Measurements from ENCODE around the gene MACROD2. TPM values are rescaled to one million over a fixed set of nuclear protein-coding genes. Genes with fewer than 3 reads are reported as not detected.
A peak's percentile ranks its signal among the peaks of the same experiment; 100 is the strongest.

Gene MACROD2
- total RNA-seq, 1 experiment from 2014 or later, result 0.12 TPM

DNA sequence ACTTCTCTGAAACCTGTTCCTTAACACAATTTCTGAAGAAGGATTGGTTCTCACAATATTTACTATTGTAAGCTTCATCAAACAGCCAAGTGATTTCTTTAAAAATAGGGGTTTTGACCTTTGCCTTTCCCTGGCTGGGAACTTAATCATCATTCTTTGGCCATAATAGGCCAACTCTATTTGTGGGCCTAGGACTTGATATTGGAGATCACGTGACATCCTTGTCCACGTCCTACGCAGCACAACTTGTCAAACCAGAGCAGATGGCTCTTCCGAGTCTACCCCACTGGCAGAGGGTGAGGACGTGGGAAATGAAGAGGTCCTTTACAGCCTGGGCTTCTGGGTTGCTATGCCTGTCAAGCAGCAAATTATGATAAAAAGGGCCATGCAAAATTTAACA lies 1547.3 kb downstream of the MACROD2 start:
- H3K4me1 ChIP-seq, result no peaks in the 10 kb centered on the region
- H3K9me3 ChIP-seq (replicated peaks), result no peaks in the 10 kb centered on the region; the same call in 1 of the 2 replicates
- H3K36me3 ChIP-seq, result no peaks in the 10 kb centered on the region
- no peaks in the 10 kb centered on the region for H3K27me3 ChIP-seq
- no peak overlapping the region for H3K27ac ChIP-seq
- DNase-seq, result no peak
- no peak overlapping the region for H3K4me3 ChIP-seq

DNA sequence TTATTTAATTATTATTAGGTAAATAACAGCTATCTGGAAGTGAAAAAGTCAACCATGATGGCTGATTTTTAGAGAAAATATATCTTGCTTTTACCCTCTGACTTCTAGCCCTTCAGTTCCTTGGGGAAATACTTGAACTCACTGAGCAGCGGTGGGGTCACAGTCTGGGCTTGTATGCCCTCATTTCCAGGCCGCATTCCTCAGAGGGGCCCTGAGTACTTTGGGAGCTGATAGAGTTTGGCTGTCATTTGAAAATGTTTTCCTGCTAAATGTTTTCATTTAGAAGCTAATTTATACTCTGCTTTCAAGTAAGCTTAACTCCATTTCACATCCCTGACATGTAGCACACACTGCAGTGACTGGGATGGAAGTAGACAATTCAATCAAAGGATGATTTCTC lies 1549.4 kb downstream of the MACROD2 start:
- no peak overlapping the region for H3K4me3 ChIP-seq
- H3K36me3 ChIP-seq, result no peaks in the 10 kb centered on the region
- no peak for DNase-seq
- no peak overlapping the region for H3K27ac ChIP-seq
- no peaks in the 10 kb centered on the region for H3K27me3 ChIP-seq
- H3K4me1 ChIP-seq, result no peaks in the 10 kb centered on the region
- no peaks in the 10 kb centered on the region; the same call in 1 of the 2 replicates for H3K9me3 ChIP-seq (replicated peaks)

DNA sequence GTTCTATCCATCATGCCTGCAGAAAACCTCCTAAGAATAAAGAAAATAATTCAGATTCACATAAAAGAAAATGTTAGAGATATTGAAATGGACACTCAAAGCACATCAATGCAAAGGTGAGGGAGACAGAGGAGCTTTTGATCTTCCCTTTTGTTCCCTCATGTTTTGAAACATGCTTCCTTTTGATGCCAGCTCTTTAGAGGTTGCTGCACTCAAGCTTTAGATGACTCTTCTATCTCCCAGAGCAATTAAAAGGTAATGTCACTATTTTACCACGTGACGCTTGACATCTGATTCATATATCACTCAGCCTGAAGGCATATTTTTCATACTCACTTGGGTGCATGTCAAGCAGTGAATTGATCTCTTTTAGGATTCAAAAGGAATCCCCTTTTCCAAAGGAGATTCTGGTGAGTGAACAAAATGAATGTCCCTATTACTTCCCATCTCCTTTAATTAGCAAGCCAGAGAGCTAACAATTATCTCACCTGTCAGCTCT lies 1551.3 kb downstream of the MACROD2 start:
- Histone ChIP-seq H3K27ac (no peak overlapping the region), H3K9me3 (replicated peaks) (peaks cover 4% of the 10 kb centered on the region; the same call in 1 of the 2 replicates), H3K36me3 (no peaks in the 10 kb centered on the region), H3K4me1 (no peaks in the 10 kb centered on the region), H3K27me3 (no peaks in the 10 kb centered on the region), H3K4me3 (no peak overlapping the region)
- no peak for DNase-seq

DNA sequence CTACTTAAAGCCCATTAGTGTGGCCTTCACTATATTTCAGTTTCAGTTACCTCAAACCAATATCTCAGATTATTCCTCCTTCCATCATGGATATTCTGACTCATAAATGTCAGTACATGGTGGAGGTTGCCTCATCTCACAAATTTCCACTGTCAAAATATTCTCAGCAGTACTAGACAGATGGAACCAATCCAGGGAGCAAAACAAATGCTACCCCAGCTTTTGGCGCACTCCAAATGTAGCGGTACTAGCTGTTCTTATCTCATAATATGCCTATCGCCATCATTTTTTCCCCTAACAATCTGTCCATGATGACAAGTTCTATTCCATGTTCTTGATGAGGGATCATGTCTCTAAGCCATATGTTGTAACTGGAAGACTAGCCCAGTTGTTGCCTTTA lies 1551.8 kb downstream of the MACROD2 start:
- no peaks in the 10 kb centered on the region for H3K4me1 ChIP-seq
- H3K27me3 ChIP-seq, result no peaks in the 10 kb centered on the region
- no peaks in the 10 kb centered on the region for H3K36me3 ChIP-seq
- no peak overlapping the region for H3K27ac ChIP-seq
- peaks cover 6% of the 10 kb centered on the region; the same call in 1 of the 2 replicates for H3K9me3 ChIP-seq (replicated peaks)
- no peak overlapping the region for H3K4me3 ChIP-seq
- DNase-seq, result no peak

DNA sequence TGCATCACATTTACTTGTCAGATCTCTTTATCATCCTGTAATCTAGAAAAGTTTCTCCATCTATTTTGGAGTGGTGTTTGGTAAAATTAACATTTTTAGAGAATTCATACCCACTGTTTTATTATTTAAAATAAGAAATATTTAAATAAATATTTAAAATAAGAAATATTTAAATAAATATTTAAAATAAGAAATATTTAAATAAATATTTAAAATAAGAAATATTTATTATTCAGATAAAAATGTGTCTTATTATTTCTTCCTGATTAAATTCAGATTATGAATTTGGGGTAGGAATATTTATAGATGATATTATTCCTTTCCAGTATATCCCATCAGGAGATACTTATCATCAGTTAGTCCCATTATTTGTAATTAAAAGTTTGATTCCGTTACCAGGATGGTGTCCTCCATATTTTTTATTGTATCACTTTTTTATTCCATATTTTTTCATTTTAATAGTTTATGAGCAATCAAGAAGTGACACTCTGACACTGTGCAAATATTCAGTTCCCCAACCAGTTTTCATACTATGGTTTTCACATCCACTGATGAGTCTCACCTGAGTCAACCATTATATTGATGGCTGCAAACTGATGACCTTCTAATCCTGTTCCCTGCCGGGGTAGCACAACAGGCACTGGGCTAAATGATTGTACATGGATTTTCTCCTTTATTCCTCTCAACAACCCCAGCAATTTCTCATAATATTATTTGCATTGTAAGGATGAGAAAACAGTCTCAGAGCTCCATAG lies 1555.0 kb downstream of the MACROD2 start:
- Histone ChIP-seq H3K4me3 (no peak overlapping the region), H3K27ac (no peak overlapping the region), H3K36me3 (no peaks in the 10 kb centered on the region), H3K9me3 (replicated peaks) (peaks cover 8% of the 10 kb centered on the region; the same call in 1 of the 2 replicates), H3K27me3 (no peaks in the 10 kb centered on the region), H3K4me1 (no peaks in the 10 kb centered on the region)
- DNase-seq, result no peak

DNA sequence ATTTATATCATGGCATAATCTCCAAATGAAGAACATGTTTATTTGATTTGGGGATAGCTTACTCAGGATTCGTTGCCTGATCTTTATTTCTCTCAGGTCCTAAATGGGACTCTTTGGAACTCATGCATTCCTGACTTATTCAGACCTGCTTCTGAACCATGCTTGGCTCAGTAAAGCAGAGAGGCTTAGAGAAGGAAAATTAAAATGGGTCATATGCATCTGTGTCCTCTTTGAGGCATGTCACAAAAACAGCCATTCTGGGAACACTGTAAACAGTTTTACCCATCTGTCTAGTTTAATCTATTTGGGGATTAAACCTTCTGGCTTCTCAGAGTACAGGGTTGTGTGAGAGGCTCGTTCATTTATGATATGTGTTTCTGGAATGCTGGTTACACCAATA lies 1560.6 kb downstream of the MACROD2 start:
- Histone ChIP-seq H3K36me3 (no peaks in the 10 kb centered on the region), H3K4me1 (0 out of 2 replicates have a peak, but pooled peaks cover 2% of the 10 kb centered on the region), H3K9me3 (replicated peaks) (peaks cover 4% of the 10 kb centered on the region; the same call in 1 of the 2 replicates), H3K4me3 (no peak overlapping the region), H3K27me3 (no peaks in the 10 kb centered on the region), H3K27ac (no peak overlapping the region)
- peak in 1 of 2 experiments; percentile 14 for DNase-seq

DNA sequence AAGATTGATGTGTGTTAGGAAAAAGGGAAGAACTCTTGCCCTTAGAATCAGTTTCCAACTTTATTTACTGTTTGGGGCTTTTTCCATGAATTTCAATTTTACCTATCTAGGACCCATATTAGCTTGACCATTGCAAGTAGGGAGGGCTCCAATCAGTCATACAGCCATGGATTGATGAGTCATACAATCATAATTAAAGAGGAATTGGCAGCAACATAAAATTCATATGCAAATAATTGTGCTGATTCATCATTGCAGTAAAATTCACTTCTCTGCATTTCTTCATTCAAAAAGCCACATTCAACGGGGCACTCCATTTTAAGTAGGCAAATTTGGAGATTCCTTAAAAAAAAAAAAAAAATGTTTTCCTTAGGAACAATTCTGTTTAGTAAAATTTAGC lies 1561.6 kb downstream of the MACROD2 start:
- Histone ChIP-seq H3K4me1 (0 out of 2 replicates have a peak, but pooled peaks cover 2% of the 10 kb centered on the region), H3K36me3 (no peaks in the 10 kb centered on the region), H3K4me3 (no peak overlapping the region), H3K27ac (no peak overlapping the region), H3K27me3 (no peaks in the 10 kb centered on the region), H3K9me3 (replicated peaks) (peaks cover 4% of the 10 kb centered on the region; the same call in 1 of the 2 replicates)
- no peak for DNase-seq

DNA sequence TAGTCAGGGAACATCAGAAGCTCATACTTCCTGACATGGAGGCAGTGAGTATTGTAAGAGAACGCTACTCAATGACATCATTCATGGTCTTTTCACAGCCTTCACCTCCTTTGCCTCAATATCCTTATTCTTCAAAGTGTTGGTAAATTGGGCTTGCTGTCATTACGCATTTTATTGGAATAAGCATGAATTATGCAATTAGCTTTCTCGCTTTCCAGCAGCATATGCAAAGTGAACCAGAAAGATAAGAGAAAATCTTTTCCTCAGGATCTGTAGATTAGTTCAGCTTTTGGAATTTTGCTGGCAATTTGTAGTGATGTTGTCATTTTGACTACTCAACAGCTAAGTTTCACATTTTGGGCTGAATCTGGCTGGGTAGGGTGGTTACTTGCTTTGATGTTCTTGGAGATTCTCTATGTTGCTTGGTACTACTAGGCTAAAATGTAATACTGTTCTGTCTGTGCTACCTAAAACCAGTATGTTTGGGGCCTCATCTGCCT lies 1565.8 kb downstream of the MACROD2 start:
- Histone ChIP-seq H3K36me3 (no peaks in the 10 kb centered on the region), H3K9me3 (replicated peaks) (no peaks in the 10 kb centered on the region), H3K27me3 (no peaks in the 10 kb centered on the region), H3K27ac (no peak overlapping the region), H3K4me1 (0 out of 2 replicates have a peak, but pooled peaks cover 2% of the 10 kb centered on the region), H3K4me3 (no peak overlapping the region)
- no peak for DNase-seq

DNA sequence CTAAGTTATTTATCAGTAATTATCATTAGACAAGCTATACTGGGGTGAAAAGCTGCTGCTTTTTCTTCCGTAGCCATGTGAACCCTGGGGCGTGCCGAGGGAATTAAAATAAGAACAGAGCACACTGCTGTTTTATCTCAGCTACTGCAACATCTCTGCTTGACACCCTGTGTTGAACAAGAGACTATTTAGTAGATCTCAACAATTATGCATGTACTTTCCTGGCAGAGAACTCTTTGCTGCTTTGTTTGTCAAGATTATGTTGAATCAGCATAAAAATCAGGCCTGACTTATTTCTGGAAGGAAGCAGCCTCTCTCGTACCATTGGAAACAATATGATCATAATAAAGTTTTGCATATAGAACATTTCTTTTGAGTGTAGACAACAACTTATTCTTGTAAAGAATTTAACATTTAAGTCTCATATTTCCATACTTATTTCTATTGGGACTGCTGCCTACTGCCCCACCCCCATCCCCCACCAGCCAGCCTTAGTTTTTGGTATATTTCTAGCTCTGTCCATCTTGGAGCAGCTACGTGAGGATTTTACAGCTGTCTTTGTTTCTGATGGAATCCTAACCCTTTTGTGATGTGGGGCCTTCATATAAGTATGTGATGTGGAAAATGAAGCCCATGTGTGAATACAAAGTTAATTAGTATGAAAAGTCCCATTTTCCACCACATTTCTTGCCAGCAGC lies 1566.5 kb downstream of the MACROD2 start:
- H3K9me3 ChIP-seq (replicated peaks), result no peaks in the 10 kb centered on the region
- H3K4me3 ChIP-seq, result no peak overlapping the region
- no peak for DNase-seq
- H3K36me3 ChIP-seq, result no peaks in the 10 kb centered on the region
- H3K27me3 ChIP-seq, result no peaks in the 10 kb centered on the region
- H3K4me1 ChIP-seq, result 0 out of 2 replicates have a peak, but pooled peaks cover 2% of the 10 kb centered on the region
- H3K27ac ChIP-seq, result no peak overlapping the region

DNA sequence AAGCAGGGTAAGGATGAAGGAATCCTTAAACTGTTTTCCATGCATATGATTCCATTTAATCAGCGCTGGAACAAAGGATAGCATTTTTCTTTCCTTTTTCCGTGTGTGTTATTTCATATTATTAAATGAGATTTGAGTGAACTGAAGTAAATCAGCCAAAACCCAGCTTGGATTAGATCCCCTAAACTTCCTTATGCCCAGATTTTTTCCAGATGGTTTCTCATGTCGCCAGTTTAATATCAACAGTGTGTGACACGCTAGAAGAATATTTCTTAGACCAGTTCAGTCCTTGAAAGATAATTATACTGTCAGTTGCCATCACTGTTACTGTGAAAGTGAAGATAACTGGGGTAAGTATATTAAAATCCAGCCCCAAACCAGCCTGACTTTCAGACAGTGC lies 1568.5 kb downstream of the MACROD2 start:
- no peak for DNase-seq
- no peak overlapping the region for H3K4me3 ChIP-seq
- no peaks in the 10 kb centered on the region for H3K4me1 ChIP-seq
- H3K9me3 ChIP-seq (replicated peaks), result no peaks in the 10 kb centered on the region
- H3K27me3 ChIP-seq, result no peaks in the 10 kb centered on the region
- H3K27ac ChIP-seq, result no peak overlapping the region
- no peaks in the 10 kb centered on the region for H3K36me3 ChIP-seq

DNA sequence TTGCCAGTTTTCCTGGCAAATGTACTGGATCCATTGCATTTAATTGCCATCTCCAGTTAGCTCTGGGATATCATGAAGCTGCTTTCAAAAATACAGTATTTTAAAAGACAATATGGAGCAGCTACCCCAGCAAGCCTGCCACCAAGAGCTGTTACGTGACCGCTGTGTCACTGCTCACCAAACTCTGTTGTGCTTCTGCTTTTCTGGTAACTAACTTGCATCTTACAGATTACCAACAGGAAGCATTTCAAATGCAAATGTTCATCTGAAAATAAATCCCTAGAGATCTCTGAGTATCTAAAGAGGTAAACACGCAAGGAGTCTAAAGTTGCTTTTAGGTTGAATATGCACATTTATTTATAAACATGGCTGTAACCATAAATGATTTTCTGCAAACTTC lies 1569.7 kb downstream of the MACROD2 start:
- H3K4me3 ChIP-seq, result no peak overlapping the region
- H3K27me3 ChIP-seq, result no peaks in the 10 kb centered on the region
- no peaks in the 10 kb centered on the region for H3K9me3 ChIP-seq (replicated peaks)
- no peaks in the 10 kb centered on the region for H3K4me1 ChIP-seq
- DNase-seq, result no peak
- H3K36me3 ChIP-seq, result no peaks in the 10 kb centered on the region
- no peak overlapping the region for H3K27ac ChIP-seq

DNA sequence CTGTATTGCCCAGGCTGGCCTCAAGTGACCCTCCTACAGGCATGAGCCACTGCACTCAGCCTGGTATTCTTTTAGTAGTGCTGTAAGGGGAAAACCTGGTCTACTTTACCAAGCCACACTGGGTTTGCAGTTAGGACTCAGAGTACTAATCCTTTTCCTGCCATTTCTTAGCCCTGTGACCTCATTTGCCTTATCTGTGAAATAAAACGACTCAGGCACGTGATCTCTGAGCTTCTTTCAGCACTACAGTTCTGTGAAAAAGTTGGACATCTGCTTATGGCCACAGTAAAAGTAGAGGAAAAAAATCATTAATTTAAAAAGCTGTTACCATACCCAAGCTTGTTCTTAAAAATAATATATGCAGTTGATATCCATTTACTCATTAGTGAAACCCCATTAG lies 1570.5 kb downstream of the MACROD2 start:
- no peak for DNase-seq
- no peaks in the 10 kb centered on the region for H3K36me3 ChIP-seq
- no peak overlapping the region for H3K27ac ChIP-seq
- H3K9me3 ChIP-seq (replicated peaks), result no peaks in the 10 kb centered on the region
- H3K27me3 ChIP-seq, result no peaks in the 10 kb centered on the region
- H3K4me3 ChIP-seq, result no peak overlapping the region
- no peaks in the 10 kb centered on the region for H3K4me1 ChIP-seq

DNA sequence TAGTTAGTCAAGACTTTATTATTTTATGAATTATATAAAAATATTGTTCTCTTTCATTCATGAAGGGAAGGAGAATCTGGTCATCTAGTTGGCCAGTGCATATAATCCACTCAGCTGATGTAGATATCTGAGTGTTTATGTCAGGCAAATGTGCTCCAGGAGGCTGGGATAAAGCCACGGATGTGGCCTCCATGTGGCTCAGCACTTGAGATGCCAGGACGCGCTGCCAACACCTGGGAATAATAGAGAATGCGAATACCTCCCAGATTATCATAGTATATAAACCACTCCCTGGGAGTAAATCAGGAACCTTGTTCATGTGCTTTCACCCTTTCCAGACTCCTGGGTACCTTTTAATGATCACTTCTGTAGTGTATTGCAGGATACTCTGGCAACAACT lies 1571.9 kb downstream of the MACROD2 start:
- Histone ChIP-seq H3K4me1 (no peaks in the 10 kb centered on the region), H3K27ac (no peak overlapping the region), H3K9me3 (replicated peaks) (no peaks in the 10 kb centered on the region), H3K4me3 (no peak overlapping the region), H3K36me3 (no peaks in the 10 kb centered on the region), H3K27me3 (no peaks in the 10 kb centered on the region)
- no peak for DNase-seq

DNA sequence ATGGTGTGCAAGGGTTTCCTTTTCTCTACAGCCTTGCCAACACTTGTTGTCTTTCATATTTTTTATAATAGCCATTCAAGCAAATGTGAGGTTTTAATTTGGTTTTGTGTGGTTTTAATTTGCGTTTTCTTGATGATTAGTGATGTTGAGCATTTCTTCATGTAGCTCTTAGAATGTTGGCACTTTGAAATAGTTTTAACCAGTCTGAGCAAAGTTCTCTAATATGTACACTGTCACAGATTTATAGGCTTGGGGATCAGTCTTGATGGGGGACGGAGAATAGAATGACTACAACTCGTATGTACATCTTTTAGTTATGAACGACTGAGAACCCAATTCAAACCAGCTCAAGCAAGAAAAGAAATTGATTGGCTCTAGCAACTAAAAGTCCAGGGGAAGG lies 1574.8 kb downstream of the MACROD2 start:
- no peaks in the 10 kb centered on the region for H3K27me3 ChIP-seq
- H3K4me1 ChIP-seq, result no peaks in the 10 kb centered on the region
- no peaks in the 10 kb centered on the region for H3K36me3 ChIP-seq
- no peak overlapping the region for H3K4me3 ChIP-seq
- no peak overlapping the region for H3K27ac ChIP-seq
- no peak for DNase-seq
- no peaks in the 10 kb centered on the region for H3K9me3 ChIP-seq (replicated peaks)

DNA sequence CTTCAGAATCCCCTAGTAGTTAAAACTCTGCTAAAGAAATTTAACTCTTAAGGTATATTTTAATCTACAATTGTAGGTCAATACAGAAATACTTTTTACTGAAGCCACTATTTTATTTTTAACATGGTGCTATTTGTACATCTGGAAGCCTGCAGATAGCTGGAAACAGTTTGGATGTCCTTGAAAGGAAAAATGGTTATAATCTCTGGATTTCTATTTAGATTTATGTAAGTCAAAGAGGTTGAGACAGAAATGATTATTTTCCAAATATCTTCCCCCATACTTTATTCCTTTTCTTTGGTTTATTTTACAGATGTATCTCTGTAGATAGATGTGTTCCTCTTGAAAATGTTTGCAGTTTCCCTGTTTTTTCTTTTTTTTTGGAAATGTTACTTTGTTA lies 1575.7 kb downstream of the MACROD2 start:
- Histone ChIP-seq H3K27ac (no peak overlapping the region), H3K27me3 (no peaks in the 10 kb centered on the region), H3K4me3 (no peak overlapping the region), H3K4me1 (no peaks in the 10 kb centered on the region), H3K36me3 (no peaks in the 10 kb centered on the region), H3K9me3 (replicated peaks) (no peaks in the 10 kb centered on the region)
- DNase-seq, result no peak
